ENCODE data around the gene ERAL1. TPM values are rescaled to one million over a fixed set of nuclear protein-coding genes. Genes with fewer than 3 reads are reported as not detected.

The ERAL1 gene
- total RNA-seq, 6 experiments from 2014 or later = 21.6 to 47.1 (median 23.4) TPM

- Histone ChIP-seq H3K27ac (no peak overlapping the region), H3K9me3 (no peaks in the 10 kb centered on the region), H3K36me3 (no peaks in the 10 kb centered on the region), H3K4me1 (no peaks in the 10 kb centered on the region), H3K4me3 (no peak overlapping the region), H3K27me3 (no peaks in the 10 kb centered on the region)
- WGBS (ENCODE audit: insufficient coverage, low coverage, low lambda C conversion rate, missing lambda C conversion rate) = 88% methylated on average over 7 of the region's 13 CpGs
- DNase-seq = no peak
- ATAC-seq = no peak
- no peak for TF ChIP-seq CTCF (IDR thresholded peaks at IDR 0.05)
- TF ChIP-seq POLR2A (IDR thresholded peaks at IDR 0.05) = no peak
- intact Hi-C loops (cut with DNase I) = no loop called here
Measured at GRCh38 chr17:28865946-28866752, 11.3 kb downstream of the ERAL1 start.

GRCh38 chr17:28867276-28867675 is 12.5 kb downstream of the ERAL1 start:
- Histone ChIP-seq H3K27ac (no peak overlapping the region), H3K4me1 (no peaks in the 10 kb centered on the region), H3K4me3 (no peak overlapping the region), H3K9me3 (no peaks in the 10 kb centered on the region), H3K27me3 (no peaks in the 10 kb centered on the region), H3K36me3 (no peaks in the 10 kb centered on the region)
- DNase-seq (no peak), ATAC-seq (no peak)
- intact Hi-C loops (cut with DNase I) = no loop called here
- 84% methylated on average over 5 of the region's 7 CpGs for WGBS (ENCODE audit: insufficient coverage, low coverage, low lambda C conversion rate, missing lambda C conversion rate)
- no peak for TF ChIP-seq POLR2A (IDR thresholded peaks at IDR 0.05)
- TF ChIP-seq CTCF (IDR thresholded peaks at IDR 0.05) = no peak

- peak; percentile 26 to 57 (median 42) for ATAC-seq
- H3K36me3 ChIP-seq = no peaks in the 10 kb centered on the region
- TF ChIP-seq POLR2A (IDR thresholded peaks at IDR 0.05) (no peak), CTCF (IDR thresholded peaks at IDR 0.05) (no peak)
- no peak overlapping the region for H3K4me3 ChIP-seq
- no peaks in the 10 kb centered on the region for H3K27me3 ChIP-seq
- intact Hi-C loops (cut with DNase I) = no loop called here
- no peak overlapping the region for H3K27ac ChIP-seq
- no peak for DNase-seq
- H3K9me3 ChIP-seq = no peaks in the 10 kb centered on the region
- no peaks in the 10 kb centered on the region for H3K4me1 ChIP-seq
- WGBS (ENCODE audit: insufficient coverage, low coverage, low lambda C conversion rate, missing lambda C conversion rate) = 61% methylated on average over 3 of the region's 6 CpGs
Measured at GRCh38 chr17:28871056-28871579, 16.3 kb downstream of the ERAL1 start.

- Histone ChIP-seq H3K4me3 (no peak overlapping the region), H3K4me1 (no peaks in the 10 kb centered on the region), H3K9me3 (no peaks in the 10 kb centered on the region), H3K27ac (no peak overlapping the region), H3K27me3 (no peaks in the 10 kb centered on the region), H3K36me3 (no peaks in the 10 kb centered on the region)
- WGBS (ENCODE audit: insufficient coverage, low coverage, low lambda C conversion rate, missing lambda C conversion rate) = 84% methylated on average over 5 of the region's 7 CpGs
- DNase-seq (no peak), ATAC-seq (no peak)
- TF ChIP-seq CTCF (IDR thresholded peaks at IDR 0.05) = no peak
- no peak for TF ChIP-seq POLR2A (IDR thresholded peaks at IDR 0.05)
- intact Hi-C loops (cut with DNase I) = no loop called here
Measured at GRCh38 chr17:28873839-28874238, 19.0 kb downstream of the ERAL1 start.
